NCI-H82 (cell line): ENCODE results near the gene VN1R5.
"Not testable (repeated sequence)": the region's sequence is repeated elsewhere in the genome, so short reads cannot be mapped to it uniquely, and the experiment has no call there.

Experiments
- DNase-seq: peaks from one replicate; lab custom pipeline; 2025; lab: John Stamatoyannopoulos, UW

Gene VN1R5

DNA sequence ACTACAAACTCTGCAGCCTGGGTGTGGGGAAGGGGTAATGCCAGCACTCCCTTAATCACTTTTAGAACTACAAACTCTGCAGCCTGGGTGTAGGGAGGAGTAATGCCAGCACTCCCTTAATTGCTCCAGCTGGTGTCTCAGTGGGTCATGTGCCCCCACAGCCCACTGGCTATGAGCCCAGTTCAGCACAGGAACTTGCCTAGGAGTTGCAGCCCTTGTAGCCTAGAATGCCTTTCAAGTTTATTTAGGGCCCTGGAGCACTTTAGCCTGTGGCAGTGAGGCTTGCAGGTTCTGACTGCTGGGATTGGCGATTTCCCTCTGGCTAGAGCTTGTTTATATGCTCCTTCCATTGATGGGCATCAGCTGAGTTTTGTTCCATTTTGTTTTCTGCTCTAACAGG, 17.1 kb downstream of the VN1R5 start:
- DNase-seq = no peak

GRCh38 chr1:247274605-247275256, 18.9 kb downstream of the VN1R5 start:
- no peak for DNase-seq

DNA sequence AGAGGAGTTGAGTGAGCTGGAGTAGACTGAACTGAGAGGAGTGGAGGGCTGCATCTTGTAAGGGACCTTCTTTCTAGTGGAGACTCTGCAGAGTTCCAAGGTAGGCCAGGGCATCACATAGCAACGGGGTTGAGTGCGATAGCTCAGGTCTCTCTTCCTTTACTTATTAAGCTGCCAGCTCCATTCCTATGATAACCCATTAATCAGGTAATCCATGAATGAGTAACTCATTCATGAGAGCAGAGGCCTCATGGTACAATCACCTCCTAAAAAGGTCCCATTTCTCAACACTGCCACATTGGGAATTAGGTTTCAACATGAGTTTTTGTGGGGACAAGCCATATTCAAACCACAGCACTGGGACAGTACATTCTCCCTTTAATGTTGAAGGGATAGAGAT, 21.3 kb downstream of the VN1R5 start:
- DNase-seq = no peak

DNA sequence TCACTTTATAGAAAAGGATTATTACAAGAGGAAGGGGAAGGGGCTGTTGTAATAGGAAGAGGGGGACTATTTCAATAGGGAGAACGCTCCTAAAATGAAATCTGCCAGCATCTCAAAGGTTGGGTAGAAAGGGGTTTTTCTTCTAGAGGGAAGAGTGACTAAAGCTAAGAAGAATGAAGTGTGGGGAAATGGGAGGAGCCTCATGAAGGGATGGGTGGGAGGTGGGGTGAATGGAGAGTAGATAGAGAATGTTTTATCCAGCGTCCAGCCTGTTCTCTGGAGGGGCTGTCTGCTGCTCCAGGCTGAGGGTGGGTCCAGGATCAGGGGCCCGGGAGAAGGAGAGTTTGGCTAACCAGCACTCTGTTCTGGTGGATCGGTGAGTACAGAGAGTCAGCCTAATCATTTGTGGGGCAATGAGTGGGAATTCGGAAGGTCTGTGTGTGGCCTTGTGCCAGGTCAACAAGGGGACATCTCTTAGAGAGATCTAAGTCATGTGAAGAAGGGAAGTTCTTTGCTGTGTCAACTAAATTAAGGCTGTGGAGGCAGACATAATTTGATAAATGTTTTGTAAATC, 25.2 kb downstream of the VN1R5 start:
- no peak for DNase-seq

DNA sequence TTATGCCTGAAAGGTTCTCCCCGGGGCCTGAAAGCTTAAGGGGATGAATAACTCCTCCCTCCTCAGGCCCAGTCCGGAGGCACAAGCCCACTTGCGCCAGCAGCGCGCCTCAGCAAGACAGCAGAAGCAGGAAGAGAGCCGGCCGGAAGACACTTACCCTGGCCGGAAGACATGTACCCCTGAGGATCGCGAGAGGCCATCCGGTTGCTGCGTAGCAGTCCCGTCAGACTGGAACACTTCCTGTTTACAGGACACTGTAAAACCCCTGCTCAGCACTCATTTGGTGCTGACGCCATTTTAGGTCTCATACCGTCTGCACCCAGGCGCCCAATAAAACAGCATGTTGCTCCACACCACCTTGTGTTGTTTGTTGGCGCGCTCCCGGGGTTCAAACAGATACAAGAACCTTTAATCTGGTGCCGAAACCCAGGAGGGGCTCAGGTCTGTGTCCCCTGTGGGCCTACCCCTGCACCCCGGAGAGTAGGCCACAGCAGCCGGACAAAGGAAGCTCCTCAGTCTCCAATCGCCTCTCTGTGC, 30.3 kb downstream of the VN1R5 start:
- no peak for DNase-seq

GRCh38 chr1:247287460-247287859, 31.6 kb downstream of the VN1R5 start:
- peak; percentile 44 for DNase-seq

- DNase-seq = no peak
These were observed 32.5 kb downstream of the VN1R5 start for GRCh38 chr1:247288341-247288740.

GRCh38 chr1:247289274-247289892, 33.5 kb downstream of the VN1R5 start:
- DNase-seq = not testable (repeated sequence)

- no peak for DNase-seq
These were observed 34.7 kb downstream of the VN1R5 start for GRCh38 chr1:247290576-247290975.

DNA sequence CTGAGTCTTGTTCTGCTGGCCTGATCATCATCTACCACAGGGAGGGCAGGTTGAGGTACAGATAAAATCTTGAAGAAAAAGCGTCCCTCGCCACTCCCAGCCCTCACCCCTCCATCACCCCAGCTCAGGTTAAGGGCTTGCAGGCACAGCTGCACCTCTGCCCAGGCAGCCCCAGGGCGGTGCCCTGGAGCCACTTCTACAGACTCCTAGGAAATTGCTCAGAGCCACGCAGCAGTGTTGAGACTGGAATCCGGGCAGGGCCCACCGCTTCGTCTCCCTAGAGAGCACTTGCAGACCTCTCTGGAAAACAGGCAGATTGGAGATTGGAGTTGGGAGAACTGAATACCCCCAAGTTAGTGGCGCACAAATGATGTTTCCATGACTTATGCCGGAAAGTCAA, 35.3 kb downstream of the VN1R5 start:
- no peak for DNase-seq

GRCh38 chr1:247291833-247292561, 36.1 kb downstream of the VN1R5 start:
- DNase-seq = no peak

- DNase-seq = no peak
These were observed 37.2 kb downstream of the VN1R5 start for GRCh38 chr1:247293047-247293446.

- DNase-seq = no peak
These were observed 38.4 kb downstream of the VN1R5 start for GRCh38 chr1:247294282-247294681.

GRCh38 chr1:247295274-247295684, 39.4 kb downstream of the VN1R5 start:
- DNase-seq = no peak

DNA sequence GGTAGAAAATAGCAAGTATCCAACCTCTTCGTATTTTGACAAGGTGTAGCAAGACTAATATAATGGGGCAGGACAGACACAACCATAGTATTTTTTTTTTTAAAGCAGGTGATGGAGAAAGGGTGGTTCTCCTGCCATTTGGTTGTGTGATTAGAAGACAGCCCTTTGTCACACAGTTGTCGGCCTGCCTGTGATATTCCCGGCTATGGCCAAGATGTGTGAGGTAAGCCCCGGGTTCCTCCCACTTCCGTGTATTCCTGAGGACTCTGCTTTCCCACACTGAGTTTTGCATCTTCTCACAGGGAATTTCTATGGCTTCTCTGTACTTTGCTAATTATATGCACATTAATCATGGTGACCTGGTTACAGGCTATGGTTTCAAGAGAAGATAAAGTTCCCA, 39.9 kb downstream of the VN1R5 start:
- DNase-seq = no peak

DNA sequence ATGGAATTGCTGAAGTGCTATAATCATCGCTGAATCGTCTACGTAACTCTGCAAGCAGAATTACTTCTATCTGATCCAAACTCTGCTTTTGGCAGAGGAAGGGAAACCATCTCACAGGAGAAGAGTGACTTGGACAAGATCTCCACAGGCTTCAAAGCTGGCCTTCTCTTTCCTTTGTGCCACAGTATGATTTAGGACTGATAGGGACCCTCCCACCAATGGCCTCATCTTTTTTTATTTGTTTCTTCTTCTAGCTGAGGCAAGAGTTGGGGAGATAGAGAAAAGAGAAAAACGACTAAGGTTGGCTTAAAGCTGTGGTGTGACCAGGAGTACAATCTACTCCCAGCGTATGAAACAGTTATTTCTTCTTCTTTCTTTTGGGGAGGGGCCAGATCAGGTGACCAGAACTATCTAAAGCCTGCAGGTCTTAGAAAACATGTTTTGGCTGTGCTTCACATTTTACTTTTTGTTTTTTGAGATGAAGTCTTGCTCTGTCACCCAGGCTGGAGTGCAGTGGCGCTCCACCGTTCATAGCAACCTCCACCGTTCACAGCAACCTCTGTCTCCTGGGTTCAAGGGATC, 40.8 kb downstream of the VN1R5 start:
- no peak for DNase-seq

- DNase-seq = no peak
These were observed 41.6 kb downstream of the VN1R5 start for GRCh38 chr1:247297263-247298123.

- DNase-seq = no peak
These were observed 42.2 kb downstream of the VN1R5 start for GRCh38 chr1:247298124-247298481.

GRCh38 chr1:247298701-247299100, 42.8 kb downstream of the VN1R5 start:
- DNase-seq = no peak

- DNase-seq = no peak
These were observed 44.0 kb downstream of the VN1R5 start for GRCh38 chr1:247299723-247300381.
